EL (cell line): ENCODE results near the gene ALKBH8.
"Not testable (repeated sequence)": the region's sequence is repeated elsewhere in the genome, so short reads cannot be mapped to it uniquely, and the experiment has no call there.

Experiments
- DNase-seq: peaks from one replicate; pipeline ENCODE4 v3.0.0-alpha.2; 2016

The ALKBH8 gene

DNA sequence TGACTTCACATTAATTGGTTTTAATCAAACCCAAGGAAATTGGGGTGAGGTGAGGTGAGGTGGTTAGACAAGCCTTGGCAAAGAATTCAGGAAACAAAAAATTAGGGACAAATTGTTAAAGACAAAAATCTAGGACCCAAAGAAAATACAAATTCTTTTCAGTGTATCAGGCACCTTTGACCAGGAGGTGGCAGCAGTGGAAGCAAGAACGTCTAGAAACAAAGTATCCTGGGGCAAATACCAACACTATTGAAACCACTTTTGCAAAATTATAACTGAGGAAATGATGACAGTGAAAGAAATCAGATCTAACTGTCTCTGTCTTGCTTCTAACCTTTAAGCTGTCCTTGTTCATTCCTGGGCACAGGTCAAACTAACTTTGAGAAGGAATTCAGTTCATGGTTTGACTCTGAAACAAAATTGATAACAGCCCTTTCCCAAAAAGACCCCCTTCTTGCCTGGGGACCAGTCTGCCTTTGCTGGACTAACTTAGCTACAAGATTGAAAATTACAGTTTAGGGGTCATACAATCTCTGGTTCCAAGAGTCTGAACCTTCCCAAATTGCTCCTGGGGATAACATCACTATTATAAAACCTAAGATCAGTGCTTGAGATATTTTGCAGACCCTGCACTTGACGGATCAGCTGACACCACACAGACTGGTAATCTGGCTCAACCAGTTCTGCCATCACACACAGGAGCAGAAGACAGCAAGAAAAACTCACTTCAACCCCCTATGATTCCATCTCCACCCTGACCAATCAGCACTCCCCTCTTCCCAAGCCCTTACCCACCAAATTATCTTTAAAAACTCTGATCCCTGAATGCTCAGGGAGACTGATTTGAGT lies 11.2 kb upstream of the ALKBH8 start:
- DNase-seq = peak; percentile 54

GRCh38 chr11:107573438-107573837 lies 7.9 kb upstream of the ALKBH8 start:
- DNase-seq = no peak

DNA sequence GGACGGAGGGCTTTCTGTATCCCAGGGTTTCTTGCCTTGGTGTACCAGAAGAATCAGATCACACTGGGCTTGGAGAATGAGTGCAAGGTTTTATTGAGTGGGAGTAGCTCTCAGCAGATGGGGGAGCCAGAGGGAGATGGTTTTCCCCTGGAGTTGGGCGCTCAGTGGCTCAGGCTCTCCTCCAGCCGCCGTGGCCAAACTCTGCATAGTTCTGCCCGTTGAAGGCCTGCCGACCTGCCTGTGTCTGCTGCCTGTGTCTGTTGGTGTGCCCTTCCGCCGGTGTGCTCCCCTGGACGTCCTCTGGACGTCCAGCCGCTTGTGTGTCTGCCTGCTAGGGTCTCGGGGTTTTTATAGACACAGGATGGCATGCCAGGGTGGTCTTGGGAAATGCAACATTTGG lies 4.5 kb upstream of the ALKBH8 start:
- DNase-seq = no peak

GRCh38 chr11:107567739-107568335 lies 2.3 kb upstream of the ALKBH8 start:
- no peak for DNase-seq

GRCh38 chr11:107566569-107566968 lies 1.0 kb upstream of the ALKBH8 start:
- no peak for DNase-seq

GRCh38 chr11:107565955-107566501 lies 493 bp upstream of the ALKBH8 start:
- peak; percentile 18 for DNase-seq

DNA sequence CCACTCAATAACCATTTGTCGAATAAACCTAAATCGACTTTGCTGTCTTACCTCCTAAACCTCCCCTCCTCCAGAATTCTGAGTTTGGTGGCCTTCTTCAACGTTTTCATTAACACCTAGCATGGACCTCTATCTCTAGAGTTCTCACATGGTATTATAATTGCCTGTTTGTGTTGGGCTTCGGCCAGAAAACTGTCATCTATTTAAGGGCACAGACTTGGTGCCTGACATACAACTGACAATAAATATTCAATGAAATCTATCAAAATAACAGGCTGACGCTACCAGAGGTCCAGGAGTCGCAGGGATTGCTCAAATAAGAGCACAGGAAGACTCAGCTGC lies 687 bp downstream of the ALKBH8 start:
- no peak for DNase-seq

GRCh38 chr11:107563702-107564101 lies 1.8 kb downstream of the ALKBH8 start:
- peak; percentile 65 for DNase-seq

DNA sequence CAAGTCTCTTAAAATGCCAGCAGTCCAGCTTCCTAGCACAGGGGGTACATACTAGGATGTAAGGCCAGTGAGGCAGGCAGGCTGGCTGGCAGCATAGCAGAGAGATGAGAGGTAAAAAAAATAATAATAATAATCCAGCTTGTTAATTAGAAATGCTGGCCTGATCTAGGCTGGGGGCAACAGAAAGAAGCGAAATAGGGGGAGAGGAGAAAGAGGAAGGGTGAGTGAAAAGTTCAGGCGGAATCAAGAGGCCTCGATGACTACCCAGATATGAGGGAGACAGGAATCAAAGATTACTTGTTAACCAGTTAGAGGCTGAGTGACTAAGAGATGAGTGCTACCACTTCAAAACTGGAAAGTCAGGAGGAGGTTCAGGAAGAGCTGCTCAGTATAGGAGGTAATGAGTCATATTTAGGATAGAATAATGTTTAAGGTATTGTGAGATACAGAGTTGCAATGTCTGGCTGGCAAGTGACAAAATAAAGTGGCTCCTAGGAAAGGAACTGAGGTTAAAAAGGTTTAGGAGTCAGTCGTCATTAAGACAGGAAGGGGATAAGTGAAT lies 2.8 kb downstream of the ALKBH8 start:
- DNase-seq = peak; percentile 87

- DNase-seq = peak; percentile 67
Observed at GRCh38 chr11:107561688-107562087, 3.8 kb downstream of the ALKBH8 start.

- DNase-seq = no peak
Observed at GRCh38 chr11:107550304-107550703, 15.2 kb downstream of the ALKBH8 start.

DNA sequence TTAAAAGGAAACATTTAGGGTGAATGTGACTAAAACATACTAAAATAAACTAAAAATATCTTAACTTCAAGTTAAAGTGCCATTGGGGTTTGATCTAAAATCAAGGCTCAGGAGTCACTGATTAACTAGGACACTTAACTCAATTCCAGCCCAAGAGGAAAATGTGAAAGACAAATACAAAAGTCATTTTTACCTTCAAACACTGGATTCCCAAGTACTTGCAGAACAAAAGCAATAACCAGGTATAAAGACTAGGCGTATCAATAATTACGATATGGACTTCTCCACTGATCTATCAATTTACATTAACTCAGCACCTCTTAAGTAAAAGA lies 15.6 kb downstream of the ALKBH8 start:
- DNase-seq = no peak

DNA sequence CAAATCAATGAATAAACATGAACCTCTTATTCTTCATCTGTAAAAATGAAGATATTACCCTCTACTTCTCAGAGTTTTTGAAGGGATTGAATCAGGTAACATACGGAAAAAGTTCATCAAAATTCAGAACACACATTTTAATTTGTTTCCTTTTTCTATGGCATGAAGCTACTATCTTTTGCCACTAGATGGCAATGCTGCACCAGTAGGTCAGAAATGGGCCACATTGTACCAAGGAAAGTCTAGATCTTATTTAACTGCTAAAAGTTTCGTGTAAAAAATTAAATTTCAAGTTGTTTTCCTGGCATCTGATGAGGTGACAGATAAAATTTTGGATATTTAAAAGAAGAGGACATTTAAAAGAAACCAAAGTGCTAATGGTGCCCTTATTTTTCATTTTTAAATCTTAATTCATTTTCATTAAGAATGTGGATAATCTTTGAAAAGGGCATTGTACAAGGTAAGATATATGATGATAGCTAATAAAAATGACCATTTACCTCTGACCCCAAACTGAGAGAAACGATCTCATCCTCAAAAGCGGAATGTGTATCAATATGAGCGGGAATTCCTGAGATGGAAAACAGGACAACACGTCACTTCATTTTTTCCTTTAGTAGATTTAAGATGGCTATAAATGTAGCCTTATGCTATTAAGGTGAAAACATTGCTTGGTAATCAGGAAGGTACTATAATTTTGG lies 16.1 kb downstream of the ALKBH8 start:
- peak; percentile 46 for DNase-seq

- DNase-seq = no peak
Observed at GRCh38 chr11:107547961-107548360, 17.6 kb downstream of the ALKBH8 start.

- peak; percentile 25 for DNase-seq
Observed at GRCh38 chr11:107545101-107545514, 20.4 kb downstream of the ALKBH8 start.

DNA sequence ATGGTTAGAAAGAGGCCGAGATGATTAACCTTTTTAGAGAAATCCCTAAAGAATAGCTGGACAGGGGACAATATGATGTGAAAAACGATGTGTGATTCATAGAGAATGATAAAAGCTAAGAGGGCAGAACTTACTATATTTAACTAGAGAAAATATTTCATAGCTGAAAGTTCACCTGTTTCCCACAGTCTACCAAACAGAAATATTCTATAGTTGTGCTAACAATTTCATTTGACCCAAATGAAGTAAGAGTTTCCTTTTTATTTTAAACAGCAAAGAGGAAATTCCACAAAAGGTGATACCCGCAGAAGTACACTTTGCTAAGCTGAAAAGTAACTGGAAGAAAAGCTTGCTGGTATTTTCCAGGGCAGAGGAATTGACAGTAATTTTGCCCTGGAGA lies 26.7 kb downstream of the ALKBH8 start:
- DNase-seq = no peak

GRCh38 chr11:107538239-107538638 lies 27.3 kb downstream of the ALKBH8 start:
- no peak for DNase-seq

DNA sequence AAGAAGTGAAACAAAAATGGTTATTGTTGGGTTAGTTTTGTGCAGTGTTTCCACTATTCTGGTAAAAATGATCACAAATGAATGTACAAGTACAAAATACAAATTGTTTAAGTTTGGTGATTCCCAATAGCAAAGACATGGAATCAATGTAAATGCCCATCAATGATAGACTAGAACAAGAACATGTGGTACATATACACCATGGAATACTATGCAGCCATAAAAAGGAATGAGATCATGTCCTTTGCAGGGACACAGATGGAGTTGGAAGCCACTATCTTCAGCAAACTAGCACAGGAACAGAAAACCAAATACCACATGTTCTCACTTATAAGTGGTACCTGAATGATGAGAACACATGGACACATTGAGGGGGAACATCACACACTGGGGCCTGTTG lies 28.4 kb downstream of the ALKBH8 start:
- DNase-seq = not testable (repeated sequence)

- no peak for DNase-seq
Observed at GRCh38 chr11:107526197-107526596, 39.3 kb downstream of the ALKBH8 start.

- no peak for DNase-seq
Observed at GRCh38 chr11:107508858-107509244, 56.7 kb downstream of the ALKBH8 start.

- no peak for DNase-seq
Observed at GRCh38 chr11:107508201-107508857, 57.2 kb downstream of the ALKBH8 start.

GRCh38 chr11:107505647-107506225 lies 59.8 kb downstream of the ALKBH8 start:
- DNase-seq = no peak

DNA sequence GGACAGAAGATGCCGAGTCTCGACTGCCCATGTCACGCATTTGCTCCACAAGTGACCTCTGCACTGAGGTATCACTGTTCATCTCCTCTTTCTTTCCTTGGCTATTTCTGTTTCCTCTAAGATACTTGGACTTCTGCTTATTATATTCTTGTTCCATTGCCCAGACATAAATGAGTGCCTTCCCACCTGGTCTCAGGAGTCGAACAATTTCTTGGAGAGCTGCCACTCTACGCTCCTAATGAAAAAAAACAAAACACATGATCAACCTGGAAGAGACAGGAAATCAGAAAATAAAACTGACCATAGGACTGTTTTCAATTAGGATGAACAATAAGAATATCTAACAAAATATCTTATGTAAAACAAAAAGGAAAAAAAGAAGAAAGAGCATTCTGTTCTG lies 60.6 kb downstream of the ALKBH8 start:
- no peak for DNase-seq
